OCI-LY1 (cell line): ENCODE measurements around the gene IDS.
"Not testable (repeated sequence)": the region's sequence is repeated elsewhere in the genome, so short reads cannot be mapped to it uniquely, and the experiment has no call there.

Experiments used
- H2AFZ ChIP-seq: fragments of 200-600 bp; sonication (generic), shearing (Covaris generic); 2 replicates; pipeline ENCODE4 v1.6.0; 2014; ENCODE audit warnings: antibody characterized with exemption, mild to moderate bottlenecking, low read length
- H3F3A ChIP-seq: fragments of 200-600 bp; sonication (generic), shearing (Covaris generic); 2 replicates; pipeline ENCODE4 v1.6.0; 2014; ENCODE audit warnings: mild to moderate bottlenecking, antibody characterized with exemption, low read length, moderate library complexity; ENCODE audit not compliant: insufficient read depth
- H3K27ac ChIP-seq: fragments of 200-600 bp; sonication (generic); 2 replicates; pipeline ENCODE4 v1.5.1; 2014; ENCODE audit warnings: low read length, mixed run types, mild to moderate bottlenecking, low read depth; ENCODE audit not compliant: poor library complexity, severe bottlenecking
- H3K27me3 ChIP-seq: fragments of 200-600 bp; sonication (generic); 2 replicates; pipeline ENCODE4 v1.6.0; 2014; ENCODE audit warnings: antibody characterized with exemption, mild to moderate bottlenecking, low read length, moderate library complexity; ENCODE audit not compliant: insufficient read depth
- H3K36me3 ChIP-seq: fragments of 200-600 bp; sonication (generic); 2 replicates; pipeline ENCODE4 v1.6.1; 2014; ENCODE audit warnings: mild to moderate bottlenecking, antibody characterized with exemption, low read length, moderate library complexity, mixed read lengths; ENCODE audit not compliant: insufficient read depth
- H3K4me1 ChIP-seq: fragments of 200-600 bp; sonication (generic); 2 replicates; pipeline ENCODE4 v1.5.1; 2014; ENCODE audit warnings: mild to moderate bottlenecking, low read length, moderate library complexity; ENCODE audit not compliant: insufficient read depth, severe bottlenecking
- H3K4me2 ChIP-seq: fragments of 200-600 bp; sonication (generic), shearing (Covaris generic); 2 replicates; pipeline ENCODE4 v1.6.1; 2014; ENCODE audit warnings: low read length
- H3K4me3 ChIP-seq: fragments of 200-600 bp; sonication (generic); 2 replicates; pipeline ENCODE4 v1.5.1; 2014; ENCODE audit warnings: low read length, low read depth, mild to moderate bottlenecking, mixed read lengths; ENCODE audit not compliant: poor library complexity, severe bottlenecking
- H3K79me2 ChIP-seq: fragments of 200-600 bp; shearing (Covaris generic); 2 replicates; pipeline ENCODE4 v1.6.1; 2016; ENCODE audit warnings: mixed run types, low read length, mixed read lengths; ENCODE audit not compliant: insufficient read depth
- H3K9ac ChIP-seq: fragments of 200-600 bp; sonication (generic), shearing (Covaris generic); 2 replicates; pipeline ENCODE4 v1.6.1; 2014; ENCODE audit warnings: mild to moderate bottlenecking, low read length, mixed read lengths
- H3K9me2 ChIP-seq: fragments of 200-600 bp; sonication (generic), shearing (Covaris generic); 2 replicates; pipeline ENCODE4 v1.6.1; 2014; ENCODE audit warnings: low read depth, mild to moderate bottlenecking, low read length, mixed read lengths
- H3K9me3 ChIP-seq: fragments of 200-600 bp; shearing (Covaris generic); 2 replicates; pipeline ENCODE4 v1.6.1; 2014; ENCODE audit warnings: low read length, mixed read lengths
- H4K20me1 ChIP-seq: fragments of 200-600 bp; sonication (generic), shearing (Covaris generic); 2 replicates; pipeline ENCODE4 v1.6.0; 2016; ENCODE audit warnings: mild to moderate bottlenecking, low read length; ENCODE audit not compliant: insufficient read depth
- CTCF ChIP-seq: fragments of 200-600 bp; sonication (generic), shearing (Covaris generic); IDR thresholded peaks from 2 replicates; pipeline ENCODE4 v1.5.1; 2017; ENCODE audit warnings: mild to moderate bottlenecking, antibody characterized with exemption, low read length, moderate library complexity, mixed read lengths
- EZH2 ChIP-seq: fragments of 200-600 bp; sonication (generic), shearing (Covaris generic); IDR thresholded peaks from 2 replicates; pipeline ENCODE4 v1.8.0; 2017; ENCODE audit warnings: borderline replicate concordance, mixed run types, mild to moderate bottlenecking, antibody characterized with exemption, low read length, moderate library complexity, mixed read lengths

IDS gene

GRCh38 chrX:149493567-149494562 is 11.2 kb downstream of the IDS start:
- Histone ChIP-seq H2AFZ (no peak overlapping the region), H3K27ac (no peak overlapping the region), H4K20me1 (no peaks in the 10 kb centered on the region), H3K4me1 (no peaks in the 10 kb centered on the region), H3K4me3 (no peak overlapping the region), H3K9ac (no peak overlapping the region), H3K9me2 (no peaks in the 10 kb centered on the region), H3K79me2 (no peaks in the 10 kb centered on the region), H3K4me2 (no peak overlapping the region), H3K9me3 (no peaks in the 10 kb centered on the region), H3K36me3 (peaks cover 88% of the 10 kb centered on the region), H3K27me3 (no peaks in the 10 kb centered on the region), H3F3A (no peaks in the 10 kb centered on the region)
- TF ChIP-seq CTCF (no peak), EZH2 (no peak)

- H3K27ac ChIP-seq, result no peak overlapping the region
- peaks cover 74% of the 10 kb centered on the region for H3K36me3 ChIP-seq
- no peaks in the 10 kb centered on the region for H3K27me3 ChIP-seq
- H3F3A ChIP-seq, result no peaks in the 10 kb centered on the region
- no peak overlapping the region for H3K4me3 ChIP-seq
- H3K4me1 ChIP-seq, result no peaks in the 10 kb centered on the region
- no peaks in the 10 kb centered on the region for H3K9me3 ChIP-seq
- TF ChIP-seq CTCF (no peak), EZH2 (no peak)
- no peak overlapping the region for H3K9ac ChIP-seq
- no peaks in the 10 kb centered on the region for H3K79me2 ChIP-seq
- no peaks in the 10 kb centered on the region for H3K9me2 ChIP-seq
- no peak overlapping the region for H3K4me2 ChIP-seq
- H2AFZ ChIP-seq, result no peak overlapping the region
- H4K20me1 ChIP-seq, result no peaks in the 10 kb centered on the region
Measured at GRCh38 chrX:149491812-149492211, 13.3 kb downstream of the IDS start.

- Histone ChIP-seq H4K20me1 (no peaks in the 10 kb centered on the region), H3K4me2 (no peak overlapping the region), H3K36me3 (peaks cover 75% of the 10 kb centered on the region), H3K27me3 (no peaks in the 10 kb centered on the region), H3K4me1 (no peaks in the 10 kb centered on the region), H3K9ac (no peak overlapping the region), H3F3A (no peaks in the 10 kb centered on the region), H3K4me3 (no peak overlapping the region), H3K27ac (no peak overlapping the region), H3K9me3 (no peaks in the 10 kb centered on the region), H2AFZ (no peak overlapping the region), H3K9me2 (no peaks in the 10 kb centered on the region), H3K79me2 (no peaks in the 10 kb centered on the region)
- TF ChIP-seq CTCF (no peak), EZH2 (no peak)
Measured at GRCh38 chrX:149490100-149490499, 15.0 kb downstream of the IDS start.

- H3K36me3 ChIP-seq, result peaks cover 69% of the 10 kb centered on the region
- H3K27me3 ChIP-seq, H3K4me1 ChIP-seq, H3K9me3 ChIP-seq, H4K20me1 ChIP-seq, H3F3A ChIP-seq, H3K9me2 ChIP-seq, H3K9ac ChIP-seq, H3K4me3 ChIP-seq, H3K27ac ChIP-seq, H2AFZ ChIP-seq, H3K4me2 ChIP-seq, H3K79me2 ChIP-seq: not testable (repeated sequence)
Measured at GRCh38 chrX:149488411-149489052, 16.6 kb downstream of the IDS start.

- H3K9ac ChIP-seq, H3K79me2 ChIP-seq, H2AFZ ChIP-seq, H4K20me1 ChIP-seq, H3K9me2 ChIP-seq, H3F3A ChIP-seq, H3K9me3 ChIP-seq, H3K4me3 ChIP-seq, H3K4me1 ChIP-seq, H3K27ac ChIP-seq, H3K4me2 ChIP-seq, H3K27me3 ChIP-seq: not testable (repeated sequence)
- peaks cover 67% of the 10 kb centered on the region for H3K36me3 ChIP-seq
Measured at GRCh38 chrX:149488008-149488407, 17.1 kb downstream of the IDS start.
